HFFc6 (cell line): ENCODE results near the gene INPP5B. TPM values are rescaled to one million over a fixed set of nuclear protein-coding genes. Genes with fewer than 3 reads are reported as not detected.

Experiments
- DNase-seq: peaks from one replicate; pipeline ENCODE4 v3.0.0-alpha.2; 2018
- H3K27ac Mint-ChIP-seq: 2 replicates; pipeline ENCODE4 v1.8.0; 2020; ENCODE audit warnings: mild to moderate bottlenecking, mixed read lengths
- H3K27me3 Mint-ChIP-seq: 2 replicates; pipeline ENCODE4 v1.8.0; 2021; ENCODE audit warnings: mild to moderate bottlenecking, moderate library complexity, mixed read lengths; ENCODE audit not compliant: insufficient read depth
- H3K36me3 Mint-ChIP-seq: 2 replicates; pipeline ENCODE4 v1.8.0; 2021; ENCODE audit warnings: low read depth, mixed read lengths
- H3K4me1 Mint-ChIP-seq: 2 replicates; pipeline ENCODE4 v1.8.0; 2020; ENCODE audit warnings: low read depth, mixed read lengths
- H3K4me3 Mint-ChIP-seq: 2 replicates; pipeline ENCODE4 v1.8.0; 2020; ENCODE audit warnings: mild to moderate bottlenecking, moderate library complexity, mixed read lengths
- H3K9me3 Mint-ChIP-seq: 2 replicates; pipeline ENCODE4 v1.8.0; 2020; ENCODE audit warnings: mild to moderate bottlenecking, mixed read lengths
- total RNA-seq, 6 experiments: library from RNA; stranded (reverse); fragmentation: NEBNext Ultra II Directional; extraction: Animal tissue kit (Norgen Biotek cat#: 25700); gene quantifications; 2 replicates in 1 of 6; 3 replicates in 5 of 6; pipeline ENCODE4 v1.2.3, GENCODE V29; 2021
- TF ChIP-seq, protein P1 (sequence below): fragments of 200-600 bp; sonication (generic); IDR thresholded peaks from 2 replicates; pipeline ENCODE4 v1.5.0; 2021; ENCODE audit warnings: antibody characterized with exemption, mild to moderate bottlenecking

Gene INPP5B
- total RNA-seq, 6 experiments from 2014 or later: 9.6 to 16.0 (median 12.7) TPM

GRCh38 chr1:37850352-37850955, 96.4 kb downstream of the INPP5B start:
- TF ChIP-seq, protein P1, sequence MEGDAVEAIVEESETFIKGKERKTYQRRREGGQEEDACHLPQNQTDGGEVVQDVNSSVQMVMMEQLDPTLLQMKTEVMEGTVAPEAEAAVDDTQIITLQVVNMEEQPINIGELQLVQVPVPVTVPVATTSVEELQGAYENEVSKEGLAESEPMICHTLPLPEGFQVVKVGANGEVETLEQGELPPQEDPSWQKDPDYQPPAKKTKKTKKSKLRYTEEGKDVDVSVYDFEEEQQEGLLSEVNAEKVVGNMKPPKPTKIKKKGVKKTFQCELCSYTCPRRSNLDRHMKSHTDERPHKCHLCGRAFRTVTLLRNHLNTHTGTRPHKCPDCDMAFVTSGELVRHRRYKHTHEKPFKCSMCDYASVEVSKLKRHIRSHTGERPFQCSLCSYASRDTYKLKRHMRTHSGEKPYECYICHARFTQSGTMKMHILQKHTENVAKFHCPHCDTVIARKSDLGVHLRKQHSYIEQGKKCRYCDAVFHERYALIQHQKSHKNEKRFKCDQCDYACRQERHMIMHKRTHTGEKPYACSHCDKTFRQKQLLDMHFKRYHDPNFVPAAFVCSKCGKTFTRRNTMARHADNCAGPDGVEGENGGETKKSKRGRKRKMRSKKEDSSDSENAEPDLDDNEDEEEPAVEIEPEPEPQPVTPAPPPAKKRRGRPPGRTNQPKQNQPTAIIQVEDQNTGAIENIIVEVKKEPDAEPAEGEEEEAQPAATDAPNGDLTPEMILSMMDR: no peak
- H3K27me3 Mint-ChIP-seq: no peaks in the 10 kb centered on the region

GRCh38 chr1:37849480-37849879, 97.4 kb downstream of the INPP5B start:
- TF ChIP-seq, protein P1: no peak
- Mint-ChIP-seq H3K27me3 (no peaks in the 10 kb centered on the region), H3K4me3 (no peak overlapping the region), H3K4me1 (peaks cover 40% of the 10 kb centered on the region), H3K27ac (no peak overlapping the region), H3K9me3 (no peaks in the 10 kb centered on the region), H3K36me3 (peaks cover 8% of the 10 kb centered on the region)
- no peak for DNase-seq

More at GRCh38 chr1:37850352-37850955, 96.4 kb downstream of the INPP5B start:
- H3K27ac Mint-ChIP-seq: no peak overlapping the region
- no peaks in the 10 kb centered on the region for H3K9me3 Mint-ChIP-seq
- H3K36me3 Mint-ChIP-seq: peaks cover 14% of the 10 kb centered on the region
- peaks cover 39% of the 10 kb centered on the region for H3K4me1 Mint-ChIP-seq
- DNase-seq: no peak
- no peak overlapping the region for H3K4me3 Mint-ChIP-seq

GRCh38 chr1:37846647-37847339, 100.1 kb downstream of the INPP5B start:
- Mint-ChIP-seq H3K27me3 (no peaks in the 10 kb centered on the region), H3K27ac (no peak overlapping the region; the same call in 1 of the 2 replicates), H3K9me3 (no peaks in the 10 kb centered on the region), H3K4me3 (no peak overlapping the region; the same call in 1 of the 2 replicates), H3K36me3 (peaks cover 8% of the 10 kb centered on the region; the same call in 1 of the 2 replicates), H3K4me1 (peaks cover 25% of the 10 kb centered on the region)
- TF ChIP-seq, protein P1: no peak
- DNase-seq: no peak

DNA sequence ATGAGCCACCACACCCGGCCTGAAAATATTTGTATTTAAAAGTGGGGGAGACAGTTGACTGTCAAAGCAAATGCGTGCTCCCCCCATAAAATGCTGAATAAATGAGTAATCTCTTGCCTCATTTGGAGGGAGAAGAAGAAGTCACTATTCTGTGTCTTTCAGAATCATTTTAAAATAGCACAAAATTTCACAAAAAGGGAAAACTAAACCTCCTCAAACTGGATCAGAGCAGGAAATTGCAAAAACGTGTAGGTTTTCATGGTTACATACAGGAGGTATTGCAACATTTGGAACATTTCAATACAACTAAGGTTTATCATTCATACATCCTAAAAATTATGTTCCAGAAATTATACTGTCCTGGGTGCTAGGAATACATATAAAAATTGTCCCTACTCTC, 101.1 kb downstream of the INPP5B start:
- Mint-ChIP-seq H3K4me3 (no peak overlapping the region), H3K9me3 (no peaks in the 10 kb centered on the region), H3K36me3 (peaks cover 8% of the 10 kb centered on the region; the same call in 1 of the 2 replicates), H3K27me3 (no peaks in the 10 kb centered on the region), H3K4me1 (peaks cover 25% of the 10 kb centered on the region), H3K27ac (no peak overlapping the region)
- TF ChIP-seq, protein P1: no peak
- no peak for DNase-seq

GRCh38 chr1:37845049-37845646, 101.7 kb downstream of the INPP5B start:
- Mint-ChIP-seq H3K4me3 (no peak overlapping the region), H3K27me3 (no peaks in the 10 kb centered on the region), H3K4me1 (peaks cover 25% of the 10 kb centered on the region), H3K36me3 (peaks cover 8% of the 10 kb centered on the region; the same call in 1 of the 2 replicates), H3K27ac (no peak overlapping the region), H3K9me3 (no peaks in the 10 kb centered on the region)
- TF ChIP-seq, protein P1: no peak
- DNase-seq: no peak
